Gastroesophageal sphincter (tissue), 3 donors: ENCODE results near the gene ZCCHC24.

Source experiments
- EP300 ChIP-seq: sonication (generic); formaldehyde crosslinking; IDR thresholded peaks from one replicate; pipeline ENCODE4 v1.6.1; 2017; ENCODE audit warnings: antibody characterized with exemption, mild to moderate bottlenecking
- POLR2A ChIP-seq, 2 donors: fragments of 450-650 bp; IDR thresholded peaks; one replicate each; pipeline ENCODE4 v1.6.1; 2017; ENCODE audit warnings: antibody characterized with exemption in 2 of 2, mild to moderate bottlenecking in 2 of 2, moderate library complexity in 1 of 2
- TF ChIP-seq, protein P1 (sequence below), 4 experiments: fragments of 200-600 bp in 2 of 4; fragments of 450-650 bp in 2 of 4; sonication (generic) in 1 of 4; IDR thresholded peaks; one replicate each; pipeline ENCODE4 v1.5.1; 2017 to 2019; ENCODE audit warnings: antibody characterized with exemption in 4 of 4, mild to moderate bottlenecking in 2 of 4, moderate library complexity in 2 of 4

- TF ChIP-seq EP300, result no peak
- TF ChIP-seq, protein P1, sequence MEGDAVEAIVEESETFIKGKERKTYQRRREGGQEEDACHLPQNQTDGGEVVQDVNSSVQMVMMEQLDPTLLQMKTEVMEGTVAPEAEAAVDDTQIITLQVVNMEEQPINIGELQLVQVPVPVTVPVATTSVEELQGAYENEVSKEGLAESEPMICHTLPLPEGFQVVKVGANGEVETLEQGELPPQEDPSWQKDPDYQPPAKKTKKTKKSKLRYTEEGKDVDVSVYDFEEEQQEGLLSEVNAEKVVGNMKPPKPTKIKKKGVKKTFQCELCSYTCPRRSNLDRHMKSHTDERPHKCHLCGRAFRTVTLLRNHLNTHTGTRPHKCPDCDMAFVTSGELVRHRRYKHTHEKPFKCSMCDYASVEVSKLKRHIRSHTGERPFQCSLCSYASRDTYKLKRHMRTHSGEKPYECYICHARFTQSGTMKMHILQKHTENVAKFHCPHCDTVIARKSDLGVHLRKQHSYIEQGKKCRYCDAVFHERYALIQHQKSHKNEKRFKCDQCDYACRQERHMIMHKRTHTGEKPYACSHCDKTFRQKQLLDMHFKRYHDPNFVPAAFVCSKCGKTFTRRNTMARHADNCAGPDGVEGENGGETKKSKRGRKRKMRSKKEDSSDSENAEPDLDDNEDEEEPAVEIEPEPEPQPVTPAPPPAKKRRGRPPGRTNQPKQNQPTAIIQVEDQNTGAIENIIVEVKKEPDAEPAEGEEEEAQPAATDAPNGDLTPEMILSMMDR (IDR thresholded peaks at IDR 0.05), result no peak
- no peak for TF ChIP-seq POLR2A (IDR thresholded peaks at IDR 0.05)
Observed at GRCh38 chr10:79452174-79452611, 6.8 kb upstream of the ZCCHC24 start.
